A549 (cell line): ENCODE data around the gene SUPV3L1. TPM values are rescaled to one million over a fixed set of nuclear protein-coding genes. Genes with fewer than 3 reads are reported as not detected.

Source experiments
- ATAC-seq, 2 experiments: fragments of 200-7000 bp in 1 of 2; fragments of >200 bp in 1 of 2; cut with Nextera tagmentation in 1 of 2; cut with Tn5 transposase in 1 of 2; 3 replicates each; pipeline versions ENCODE4 v1.8.0 to v1.9.1; 2018 to 2020; ENCODE audit warnings: mild to moderate bottlenecking in 1 of 2, moderate library complexity in 1 of 2
- CTCF ChIA-PET: fragments of 300-600 bp; sonication (Branson Sonifier 250); formaldehyde crosslinking; extraction: SDS; loops from one replicate; lab custom pipeline; 2021; ENCODE audit warnings: antibody characterized with exemption, inconsistent platforms; lab: Yijun Ruan, JAX
- POLR2A ChIA-PET: fragments of 350-600 bp; formaldehyde crosslinking; extraction: SDS; loops from one replicate; lab custom pipeline; 2021; ENCODE audit warnings: antibody characterized with exemption, inconsistent platforms; lab: Yijun Ruan, JAX
- DNase-seq, 2 experiments: peaks; one replicate each; pipeline versions ENCODE4 v3.0.0 to v3.0.0-alpha.2; 2011 to 2016; ENCODE audit warnings: low read depth in 1 of 2, low spot score in 1 of 2
- FAIRE-seq: peaks from 2 replicates; lab custom pipeline; 2011; peaks lifted over from hg19 to GRCh38; lab: Jason Lieb, UNC
- H3K27ac ChIP-seq, 2 experiments: fragments of >200 bp; sonication (Bioruptor Twin); formaldehyde crosslinking; 3 replicates each; pipeline ENCODE4 v1.5.1; 2016 to 2017
- H3K4me1 ChIP-seq: fragments of >200 bp; sonication (Bioruptor Twin); formaldehyde crosslinking; 3 replicates; pipeline ENCODE4 v1.6.1; 2016
- H3K4me2 ChIP-seq: fragments of >200 bp; sonication (Bioruptor Twin); formaldehyde crosslinking; 3 replicates; pipeline ENCODE4 v1.6.1; 2016
- H3K4me3 ChIP-seq: fragments of >200 bp; sonication (Bioruptor Twin); formaldehyde crosslinking; 3 replicates; pipeline ENCODE4 v1.5.1; 2016
- H3K9me3 ChIP-seq: fragments of >200 bp; sonication (Bioruptor Twin); formaldehyde crosslinking; 3 replicates; pipeline ENCODE4 v1.6.1; 2016
- BHLHE40 ChIP-seq: IDR thresholded peaks from 2 replicates; pipeline ENCODE4 v1.6.1; 2012; ENCODE audit warnings: low read depth, low read length, inconsistent platforms
- CEBPB ChIP-seq, 2 experiments: fragments of >200 bp in 1 of 2; sonication (Bioruptor Twin) in 1 of 2; formaldehyde crosslinking in 1 of 2; IDR thresholded peaks; 2 replicates each; pipeline ENCODE4 v1.6.1; 2012 to 2016
- EP300 ChIP-seq, 2 experiments: fragments of >200 bp; sonication (Bioruptor Twin); formaldehyde crosslinking; IDR thresholded peaks; 2 replicates in 1 of 2; 3 replicates in 1 of 2; pipeline ENCODE4 v1.6.1; 2016 to 2017
- ESRRA ChIP-seq: fragments of 150-350 bp; IDR thresholded peaks from 2 replicates; pipeline ENCODE4 v1.6.1; 2014; ENCODE audit warnings: mild to moderate bottlenecking, low read length, borderline replicate concordance
- FOSL2 ChIP-seq, 2 experiments: fragments of 450-650 bp in 1 of 2; fragments of >200 bp in 1 of 2; sonication (Bioruptor Twin) in 1 of 2; formaldehyde crosslinking; IDR thresholded peaks; 2 replicates each; pipeline versions ENCODE4 v1.5.0 to v1.6.1; 2016 to 2020; ENCODE audit warnings: mild to moderate bottlenecking in 1 of 2, moderate library complexity in 1 of 2
- GATA3 ChIP-seq: IDR thresholded peaks from 2 replicates; pipeline ENCODE4 v1.6.1; 2012; ENCODE audit warnings: borderline replicate concordance
- HOXA7 ChIP-seq: fragments of 250-450 bp; sonication (Bioruptor Pico); IDR thresholded peaks from 2 replicates; pipeline ENCODE4 v1.5.0; 2020; ENCODE audit warnings: mild to moderate bottlenecking, moderate library complexity
- HOXB13 ChIP-seq: fragments of 250-450 bp; sonication (Bioruptor Pico); IDR thresholded peaks from 2 replicates; pipeline ENCODE4 v1.5.0; 2020; ENCODE audit warnings: low read depth, mild to moderate bottlenecking, moderate library complexity
- HOXB5 ChIP-seq: fragments of 250-450 bp; sonication (Bioruptor Pico); IDR thresholded peaks from 2 replicates; pipeline ENCODE4 v1.5.0; 2020; ENCODE audit warnings: mild to moderate bottlenecking, moderate library complexity
- KDM1A ChIP-seq: fragments of 200-600 bp; sonication (generic); IDR thresholded peaks from 2 replicates; pipeline ENCODE4 v1.6.1; 2016; ENCODE audit warnings: low read depth, mild to moderate bottlenecking
- KDM5A ChIP-seq: fragments of 200-600 bp; sonication (generic); IDR thresholded peaks from 2 replicates; pipeline ENCODE4 v1.6.1; 2016; ENCODE audit warnings: antibody characterized with exemption, mild to moderate bottlenecking
- MYC ChIP-seq: IDR thresholded peaks from 2 replicates; pipeline ENCODE4 v1.6.1; 2012; ENCODE audit warnings: mild to moderate bottlenecking, inconsistent platforms, low read length, improper control_type of control experiment, borderline replicate concordance
- PHF8 ChIP-seq: fragments of 200-600 bp; sonication (generic); IDR thresholded peaks from 2 replicates; pipeline ENCODE4 v1.6.1; 2016; ENCODE audit warnings: low read depth, mild to moderate bottlenecking, antibody characterized with exemption, moderate library complexity, borderline replicate concordance
- POLR2A ChIP-seq: IDR thresholded peaks from 2 replicates; pipeline ENCODE4 v1.6.1; 2012; ENCODE audit warnings: mild to moderate bottlenecking, low read length
- RAD21 ChIP-seq, 2 experiments: fragments of >200 bp in 1 of 2; sonication (Bioruptor Twin) in 1 of 2; formaldehyde crosslinking in 1 of 2; IDR thresholded peaks in 1 of 2; conservative IDR thresholded peaks in 1 of 2; 2 replicates in 1 of 2; 3 replicates in 1 of 2; pipeline ENCODE4 v1.6.1; 2012 to 2018; ENCODE audit warnings: inconsistent platforms in 1 of 2
- RARB ChIP-seq: fragments of 250-450 bp; sonication (Bioruptor Pico); IDR thresholded peaks from 2 replicates; pipeline ENCODE4 v1.8.0; 2021; ENCODE audit warnings: mild to moderate bottlenecking, moderate library complexity
- RNF2 ChIP-seq: fragments of 200-600 bp; sonication (generic); IDR thresholded peaks from 2 replicates; pipeline ENCODE4 v1.6.1; 2016; ENCODE audit warnings: low read depth, mild to moderate bottlenecking, antibody characterized with exemption, moderate library complexity, borderline replicate concordance
- SREBF2 ChIP-seq: fragments of 450-650 bp; IDR thresholded peaks from 2 replicates; pipeline ENCODE4 v1.6.1; 2014; ENCODE audit warnings: mild to moderate bottlenecking, moderate library complexity
- TFCP2L1 ChIP-seq: fragments of 250-450 bp; sonication (Bioruptor Pico); IDR thresholded peaks from 2 replicates; pipeline ENCODE4 v1.5.0; 2021; ENCODE audit warnings: mild to moderate bottlenecking
- ZFP36 ChIP-seq: fragments of 450-650 bp; IDR thresholded peaks from 2 replicates; pipeline ENCODE4 v1.6.1; 2014; ENCODE audit warnings: borderline replicate concordance; ENCODE audit not compliant: partially characterized antibody
- ZNF302 ChIP-seq: fragments of 250-450 bp; sonication (Bioruptor Pico); IDR thresholded peaks from 2 replicates; pipeline ENCODE4 v1.9.0; 2021; ENCODE audit warnings: inconsistent platforms, mild to moderate bottlenecking, moderate library complexity
- ZSCAN20 ChIP-seq: fragments of 250-450 bp; sonication (Bioruptor Pico); IDR thresholded peaks from 2 replicates; pipeline ENCODE4 v1.8.0; 2022; ENCODE audit warnings: mild to moderate bottlenecking, moderate library complexity
- WGBS: methylation state at CpG from one replicate; pipeline ENCODE4 v1.1.6; 2017; ENCODE audit errors: missing lambda C conversion rate; 5-methylcytosine and 5-hydroxymethylcytosine counted together
- polyA plus RNA-seq, 4 experiments: library from polyadenylated mRNA; depleted of rRNA in 3 of 4; stranded (reverse); fragments of >200 nt; fragmentation: RNase III in 1 of 4; extraction: RNeasy Plus Mini Kit Qiagen cat#74134 plus additional on column Dnase treatment in 1 of 4; gene quantifications; 2 replicates in 3 of 4; 3 replicates in 1 of 4; pipeline ENCODE4 v1.2.3, GENCODE V29; 2011 to 2017
- TF ChIP-seq, protein P1 (sequence below): fragments of >200 bp; sonication (Bioruptor Twin); formaldehyde crosslinking; IDR thresholded peaks from 3 replicates; pipeline ENCODE4 v1.5.1; 2016
- TF ChIP-seq, protein P2 (sequence below): IDR thresholded peaks from 2 replicates; pipeline ENCODE4 v1.6.1; 2012; ENCODE audit warnings: low read depth, borderline replicate concordance
- TF ChIP-seq, protein P3 (sequence below): fragments of >200 bp; sonication (Bioruptor Twin); formaldehyde crosslinking; IDR thresholded peaks from 3 replicates; pipeline ENCODE4 v1.6.1; 2016

The SUPV3L1 gene
- polyA plus RNA-seq, 2 of the 4 experiments (the other 2 are of a cell fraction): 31.9 to 57.4 TPM

- FAIRE-seq (no peak), DNase-seq (no peak), ATAC-seq (no peak)
- ChIA-PET CTCF (interaction anchor here (0.6 to 0.7 kb wide), 3 partner anchors 21 to 134 kb away, joined by 3 to 5 read pairs (median 4); no protein-coding TSS in a partner anchor), POLR2A (interaction anchor here (0.7 kb wide), 1 partner anchor 105 kb away, joined by 3 read pairs; no protein-coding TSS in a partner anchor)
- Histone ChIP-seq H3K9me3 (no peaks in the 10 kb centered on the region), H3K27ac (no peak overlapping the region), H3K4me2 (no peak overlapping the region), H3K4me1 (no peaks in the 10 kb centered on the region)
- no peak for TF ChIP-seq POLR2A
- TF ChIP-seq HOXB13 (CRISPR knock-in tag): no peak
- TF ChIP-seq, protein P1, sequence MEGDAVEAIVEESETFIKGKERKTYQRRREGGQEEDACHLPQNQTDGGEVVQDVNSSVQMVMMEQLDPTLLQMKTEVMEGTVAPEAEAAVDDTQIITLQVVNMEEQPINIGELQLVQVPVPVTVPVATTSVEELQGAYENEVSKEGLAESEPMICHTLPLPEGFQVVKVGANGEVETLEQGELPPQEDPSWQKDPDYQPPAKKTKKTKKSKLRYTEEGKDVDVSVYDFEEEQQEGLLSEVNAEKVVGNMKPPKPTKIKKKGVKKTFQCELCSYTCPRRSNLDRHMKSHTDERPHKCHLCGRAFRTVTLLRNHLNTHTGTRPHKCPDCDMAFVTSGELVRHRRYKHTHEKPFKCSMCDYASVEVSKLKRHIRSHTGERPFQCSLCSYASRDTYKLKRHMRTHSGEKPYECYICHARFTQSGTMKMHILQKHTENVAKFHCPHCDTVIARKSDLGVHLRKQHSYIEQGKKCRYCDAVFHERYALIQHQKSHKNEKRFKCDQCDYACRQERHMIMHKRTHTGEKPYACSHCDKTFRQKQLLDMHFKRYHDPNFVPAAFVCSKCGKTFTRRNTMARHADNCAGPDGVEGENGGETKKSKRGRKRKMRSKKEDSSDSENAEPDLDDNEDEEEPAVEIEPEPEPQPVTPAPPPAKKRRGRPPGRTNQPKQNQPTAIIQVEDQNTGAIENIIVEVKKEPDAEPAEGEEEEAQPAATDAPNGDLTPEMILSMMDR: no peak
- no peak for TF ChIP-seq RNF2
- no peak for TF ChIP-seq RARB (CRISPR knock-in tag)
- TF ChIP-seq BHLHE40: no peak
- TF ChIP-seq KDM5A: no peak
- TF ChIP-seq GATA3: no peak
- TF ChIP-seq ZNF302 (CRISPR knock-in tag): no peak
- no peak for TF ChIP-seq ZSCAN20 (CRISPR knock-in tag)
- TF ChIP-seq RAD21 (conservative IDR thresholded peaks at IDR 0.05 in 1 of 2, IDR thresholded peaks at IDR 0.05 in 1 of 2): no peak
- TF ChIP-seq HOXB5 (CRISPR knock-in tag): no peak
- no peak for TF ChIP-seq SREBF2
- TF ChIP-seq, all 56 proteins: peak for 0
- no peak overlapping the region for H3K4me3 ChIP-seq
- WGBS: 92% methylated on average over 6 of the region's 6 CpGs
Observed at GRCh38 chr10:69153227-69153626, 26.8 kb upstream of the SUPV3L1 start.

- H3K4me1 ChIP-seq: peaks cover 11% of the 10 kb centered on the region
- WGBS: 49% methylated on average over 2 of the region's 2 CpGs
- CTCF ChIA-PET: interaction anchor here (0.9 to 1.2 kb wide), 3 partner anchors 29 to 156 kb away, joined by 3 read pairs; no protein-coding TSS in a partner anchor
- TF ChIP-seq RNF2 (no peak), ZSCAN20 (CRISPR knock-in tag) (no peak), FOSL2 (IDR thresholded peaks at IDR 0.05) (no peak), FOSL2 (CRISPR knock-in tag; IDR thresholded peaks at IDR 0.05) (peak; percentile 59), TFCP2L1 (CRISPR knock-in tag) (no peak), KDM1A (no peak), PHF8 (no peak), MYC (no peak), ZFP36 (no peak), ESRRA (no peak), EP300 (IDR thresholded peaks at IDR 0.05) (0 out of 5 replicates have a peak, but pooled peaks of 1 of the 2 experiments have one; percentile 6), CEBPB (IDR thresholded peaks at IDR 0.05) (peak; percentile 16 to 41; a peak in 1 of 4 replicates), HOXA7 (CRISPR knock-in tag) (no peak)
- TF ChIP-seq, protein P2, sequence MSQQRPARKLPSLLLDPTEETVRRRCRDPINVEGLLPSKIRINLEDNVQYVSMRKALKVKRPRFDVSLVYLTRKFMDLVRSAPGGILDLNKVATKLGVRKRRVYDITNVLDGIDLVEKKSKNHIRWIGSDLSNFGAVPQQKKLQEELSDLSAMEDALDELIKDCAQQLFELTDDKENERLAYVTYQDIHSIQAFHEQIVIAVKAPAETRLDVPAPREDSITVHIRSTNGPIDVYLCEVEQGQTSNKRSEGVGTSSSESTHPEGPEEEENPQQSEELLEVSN: no peak
- TF ChIP-seq, protein P3, sequence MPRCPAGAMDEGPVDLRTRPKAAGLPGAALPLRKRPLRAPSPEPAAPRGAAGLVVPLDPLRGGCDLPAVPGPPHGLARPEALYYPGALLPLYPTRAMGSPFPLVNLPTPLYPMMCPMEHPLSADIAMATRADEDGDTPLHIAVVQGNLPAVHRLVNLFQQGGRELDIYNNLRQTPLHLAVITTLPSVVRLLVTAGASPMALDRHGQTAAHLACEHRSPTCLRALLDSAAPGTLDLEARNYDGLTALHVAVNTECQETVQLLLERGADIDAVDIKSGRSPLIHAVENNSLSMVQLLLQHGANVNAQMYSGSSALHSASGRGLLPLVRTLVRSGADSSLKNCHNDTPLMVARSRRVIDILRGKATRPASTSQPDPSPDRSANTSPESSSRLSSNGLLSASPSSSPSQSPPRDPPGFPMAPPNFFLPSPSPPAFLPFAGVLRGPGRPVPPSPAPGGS: no peak
- TF ChIP-seq, all 56 proteins: peak for 3
- FAIRE-seq (no peak), DNase-seq (peak in 1 of 2 experiments; percentile 29), ATAC-seq (peak; percentile 75 to 81)
- Histone ChIP-seq H3K9me3 (no peaks in the 10 kb centered on the region), H3K27ac (peak overlapping the region in 1 of 2 experiments; percentile 60; a peak in 4 of 6 replicates), H3K4me3 (no peak overlapping the region), H3K4me2 (peak overlapping the region; percentile 29)
- POLR2A ChIA-PET: no interaction called here
Observed at GRCh38 chr10:69160809-69161241, 19.2 kb upstream of the SUPV3L1 start.
